GM12878 (cell line): ENCODE data around the gene QPRT. TPM values are rescaled to one million over a fixed set of nuclear protein-coding genes. Genes with fewer than 3 reads are reported as not detected.

ENCODE experiments used
- DPF2 ChIP-seq: fragments of 450-650 bp; IDR thresholded peaks from 2 replicates; pipeline ENCODE4 v1.6.1; 2017; ENCODE audit warnings: mild to moderate bottlenecking
- LARP7 ChIP-seq: fragments of 450-650 bp; IDR thresholded peaks from 2 replicates; pipeline ENCODE4 v1.6.1; 2017; ENCODE audit warnings: mild to moderate bottlenecking
- SMARCA5 ChIP-seq: fragments of 450-650 bp; IDR thresholded peaks from 2 replicates; pipeline ENCODE4 v1.6.1; 2017; ENCODE audit warnings: mild to moderate bottlenecking
- TARDBP ChIP-seq: IDR thresholded peaks from 2 replicates; pipeline ENCODE4 v1.6.1; 2016; ENCODE audit warnings: borderline replicate concordance
- polyA plus RNA-seq, 11 experiments: library from polyadenylated mRNA; depleted of rRNA in 4 of 11; unstranded in 6 of 11; stranded (reverse) in 5 of 11; fragments of >200 nt; fragmentation: Nextera tagmentation in 4 of 11; fragmentation: Illumina TruSeq in 1 of 11; extraction: Ambion mirVana in 4 of 11; extraction: Trizol in 1 of 11; gene quantifications; 1 replicate in 1 of 11; 2 replicates in 10 of 11; pipeline versions ENCODE4 v1.2.1 to v1.2.3, GENCODE V29; 2011 to 2016; ENCODE audit warnings: inconsistent platforms in 2 of 11, missing spikeins in 2 of 11, low read depth in 1 of 11
- total RNA-seq, 4 experiments: library from RNA; depleted of rRNA in 3 of 4; stranded (reverse); fragments of >200 nt in 3 of 4; fragmentation: Illumina TruSeq in 1 of 4; extraction: Trizol in 1 of 4; gene quantifications; 2 replicates each; pipeline versions ENCODE4 v1.2.1 to v1.2.3, GENCODE V29; 2013 to 2021
- TF ChIP-seq, protein P1 (sequence below): fragments of 450-650 bp; formaldehyde crosslinking; IDR thresholded peaks from 2 replicates; pipeline ENCODE4 v1.4.0; 2020; ENCODE audit warnings: mild to moderate bottlenecking, moderate library complexity
- TF ChIP-seq, protein P2 (sequence below): fragments of 450-650 bp; IDR thresholded peaks from 2 replicates; pipeline ENCODE4 v1.6.1; 2017; ENCODE audit warnings: mild to moderate bottlenecking, moderate library complexity
- TF ChIP-seq, protein P3 (sequence below): fragments of 450-650 bp; IDR thresholded peaks from 2 replicates; pipeline ENCODE4 v1.6.1; 2016; ENCODE audit warnings: mild to moderate bottlenecking, moderate library complexity, borderline replicate concordance
- TF ChIP-seq, protein P4 (sequence below): fragments of 450-650 bp; conservative IDR thresholded peaks from 2 replicates; pipeline ENCODE4 v1.6.1; 2017; ENCODE audit warnings: mild to moderate bottlenecking, moderate library complexity
- TF ChIP-seq, protein P5 (sequence below): fragments of 450-650 bp; IDR thresholded peaks from 2 replicates; pipeline ENCODE4 v1.6.1; 2017; ENCODE audit warnings: mild to moderate bottlenecking, moderate library complexity

QPRT gene
- total and polyA plus RNA-seq, 10 of the 15 experiments (the other 5 are each of a cell fraction or from before 2014, with no cell fraction given) = 2.7 to 43.0 (median 31.3) TPM

DNA sequence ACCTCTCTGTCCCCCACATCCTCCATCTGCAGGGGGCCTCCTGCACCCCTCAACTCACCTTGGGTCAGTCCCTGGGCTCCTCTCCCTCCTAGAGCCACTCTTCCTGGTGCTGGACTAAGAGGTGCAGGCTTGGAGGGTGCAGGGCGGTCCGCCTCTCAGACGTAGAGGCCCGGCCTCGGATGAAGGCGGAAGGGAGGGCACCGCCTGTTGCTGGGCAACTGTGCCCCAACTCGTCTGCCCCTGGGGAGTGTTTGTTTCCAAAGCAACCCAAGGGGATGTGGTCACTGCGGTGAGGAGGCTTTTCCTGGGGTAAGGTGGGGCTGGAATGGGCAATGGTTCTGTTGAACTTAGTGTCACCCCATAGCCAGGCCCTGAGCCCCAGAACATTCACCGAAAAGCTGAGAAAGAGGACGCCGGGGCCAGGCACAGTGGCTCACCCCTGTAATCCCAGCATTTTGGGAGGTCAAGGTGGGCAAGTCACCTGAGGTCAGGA, 66.9 kb downstream of the QPRT start, which contains the start of gene C16orf54 (continued):
- TF ChIP-seq, protein P1, sequence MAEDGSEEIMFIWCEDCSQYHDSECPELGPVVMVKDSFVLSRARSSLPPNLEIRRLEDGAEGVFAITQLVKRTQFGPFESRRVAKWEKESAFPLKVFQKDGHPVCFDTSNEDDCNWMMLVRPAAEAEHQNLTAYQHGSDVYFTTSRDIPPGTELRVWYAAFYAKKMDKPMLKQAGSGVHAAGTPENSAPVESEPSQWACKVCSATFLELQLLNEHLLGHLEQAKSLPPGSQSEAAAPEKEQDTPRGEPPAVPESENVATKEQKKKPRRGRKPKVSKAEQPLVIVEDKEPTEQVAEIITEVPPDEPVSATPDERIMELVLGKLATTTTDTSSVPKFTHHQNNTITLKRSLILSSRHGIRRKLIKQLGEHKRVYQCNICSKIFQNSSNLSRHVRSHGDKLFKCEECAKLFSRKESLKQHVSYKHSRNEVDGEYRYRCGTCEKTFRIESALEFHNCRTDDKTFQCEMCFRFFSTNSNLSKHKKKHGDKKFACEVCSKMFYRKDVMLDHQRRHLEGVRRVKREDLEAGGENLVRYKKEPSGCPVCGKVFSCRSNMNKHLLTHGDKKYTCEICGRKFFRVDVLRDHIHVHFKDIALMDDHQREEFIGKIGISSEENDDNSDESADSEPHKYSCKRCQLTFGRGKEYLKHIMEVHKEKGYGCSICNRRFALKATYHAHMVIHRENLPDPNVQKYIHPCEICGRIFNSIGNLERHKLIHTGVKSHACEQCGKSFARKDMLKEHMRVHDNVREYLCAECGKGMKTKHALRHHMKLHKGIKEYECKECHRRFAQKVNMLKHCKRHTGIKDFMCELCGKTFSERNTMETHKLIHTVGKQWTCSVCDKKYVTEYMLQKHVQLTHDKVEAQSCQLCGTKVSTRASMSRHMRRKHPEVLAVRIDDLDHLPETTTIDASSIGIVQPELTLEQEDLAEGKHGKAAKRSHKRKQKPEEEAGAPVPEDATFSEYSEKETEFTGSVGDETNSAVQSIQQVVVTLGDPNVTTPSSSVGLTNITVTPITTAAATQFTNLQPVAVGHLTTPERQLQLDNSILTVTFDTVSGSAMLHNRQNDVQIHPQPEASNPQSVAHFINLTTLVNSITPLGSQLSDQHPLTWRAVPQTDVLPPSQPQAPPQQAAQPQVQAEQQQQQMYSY (CRISPR knock-in tag) = no peak
- TF ChIP-seq LARP7 (0 out of 2 replicates have a peak, but pooled peaks have one; percentile 41), DPF2 (peak; percentile 76), SMARCA5 (peak; percentile 65), TARDBP (no peak)
- TF ChIP-seq, protein P2, sequence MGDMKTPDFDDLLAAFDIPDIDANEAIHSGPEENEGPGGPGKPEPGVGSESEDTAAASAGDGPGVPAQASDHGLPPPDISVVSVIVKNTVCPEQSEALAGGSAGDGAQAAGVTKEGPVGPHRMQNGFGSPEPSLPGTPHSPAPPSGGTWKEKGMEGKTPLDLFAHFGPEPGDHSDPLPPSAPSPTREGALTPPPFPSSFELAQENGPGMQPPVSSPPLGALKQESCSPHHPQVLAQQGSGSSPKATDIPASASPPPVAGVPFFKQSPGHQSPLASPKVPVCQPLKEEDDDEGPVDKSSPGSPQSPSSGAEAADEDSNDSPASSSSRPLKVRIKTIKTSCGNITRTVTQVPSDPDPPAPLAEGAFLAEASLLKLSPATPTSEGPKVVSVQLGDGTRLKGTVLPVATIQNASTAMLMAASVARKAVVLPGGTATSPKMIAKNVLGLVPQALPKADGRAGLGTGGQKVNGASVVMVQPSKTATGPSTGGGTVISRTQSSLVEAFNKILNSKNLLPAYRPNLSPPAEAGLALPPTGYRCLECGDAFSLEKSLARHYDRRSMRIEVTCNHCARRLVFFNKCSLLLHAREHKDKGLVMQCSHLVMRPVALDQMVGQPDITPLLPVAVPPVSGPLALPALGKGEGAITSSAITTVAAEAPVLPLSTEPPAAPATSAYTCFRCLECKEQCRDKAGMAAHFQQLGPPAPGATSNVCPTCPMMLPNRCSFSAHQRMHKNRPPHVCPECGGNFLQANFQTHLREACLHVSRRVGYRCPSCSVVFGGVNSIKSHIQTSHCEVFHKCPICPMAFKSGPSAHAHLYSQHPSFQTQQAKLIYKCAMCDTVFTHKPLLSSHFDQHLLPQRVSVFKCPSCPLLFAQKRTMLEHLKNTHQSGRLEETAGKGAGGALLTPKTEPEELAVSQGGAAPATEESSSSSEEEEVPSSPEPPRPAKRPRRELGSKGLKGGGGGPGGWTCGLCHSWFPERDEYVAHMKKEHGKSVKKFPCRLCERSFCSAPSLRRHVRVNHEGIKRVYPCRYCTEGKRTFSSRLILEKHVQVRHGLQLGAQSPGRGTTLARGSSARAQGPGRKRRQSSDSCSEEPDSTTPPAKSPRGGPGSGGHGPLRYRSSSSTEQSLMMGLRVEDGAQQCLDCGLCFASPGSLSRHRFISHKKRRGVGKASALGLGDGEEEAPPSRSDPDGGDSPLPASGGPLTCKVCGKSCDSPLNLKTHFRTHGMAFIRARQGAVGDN = no peak; the same call in 1 of the 2 replicates
- TF ChIP-seq, protein P3, sequence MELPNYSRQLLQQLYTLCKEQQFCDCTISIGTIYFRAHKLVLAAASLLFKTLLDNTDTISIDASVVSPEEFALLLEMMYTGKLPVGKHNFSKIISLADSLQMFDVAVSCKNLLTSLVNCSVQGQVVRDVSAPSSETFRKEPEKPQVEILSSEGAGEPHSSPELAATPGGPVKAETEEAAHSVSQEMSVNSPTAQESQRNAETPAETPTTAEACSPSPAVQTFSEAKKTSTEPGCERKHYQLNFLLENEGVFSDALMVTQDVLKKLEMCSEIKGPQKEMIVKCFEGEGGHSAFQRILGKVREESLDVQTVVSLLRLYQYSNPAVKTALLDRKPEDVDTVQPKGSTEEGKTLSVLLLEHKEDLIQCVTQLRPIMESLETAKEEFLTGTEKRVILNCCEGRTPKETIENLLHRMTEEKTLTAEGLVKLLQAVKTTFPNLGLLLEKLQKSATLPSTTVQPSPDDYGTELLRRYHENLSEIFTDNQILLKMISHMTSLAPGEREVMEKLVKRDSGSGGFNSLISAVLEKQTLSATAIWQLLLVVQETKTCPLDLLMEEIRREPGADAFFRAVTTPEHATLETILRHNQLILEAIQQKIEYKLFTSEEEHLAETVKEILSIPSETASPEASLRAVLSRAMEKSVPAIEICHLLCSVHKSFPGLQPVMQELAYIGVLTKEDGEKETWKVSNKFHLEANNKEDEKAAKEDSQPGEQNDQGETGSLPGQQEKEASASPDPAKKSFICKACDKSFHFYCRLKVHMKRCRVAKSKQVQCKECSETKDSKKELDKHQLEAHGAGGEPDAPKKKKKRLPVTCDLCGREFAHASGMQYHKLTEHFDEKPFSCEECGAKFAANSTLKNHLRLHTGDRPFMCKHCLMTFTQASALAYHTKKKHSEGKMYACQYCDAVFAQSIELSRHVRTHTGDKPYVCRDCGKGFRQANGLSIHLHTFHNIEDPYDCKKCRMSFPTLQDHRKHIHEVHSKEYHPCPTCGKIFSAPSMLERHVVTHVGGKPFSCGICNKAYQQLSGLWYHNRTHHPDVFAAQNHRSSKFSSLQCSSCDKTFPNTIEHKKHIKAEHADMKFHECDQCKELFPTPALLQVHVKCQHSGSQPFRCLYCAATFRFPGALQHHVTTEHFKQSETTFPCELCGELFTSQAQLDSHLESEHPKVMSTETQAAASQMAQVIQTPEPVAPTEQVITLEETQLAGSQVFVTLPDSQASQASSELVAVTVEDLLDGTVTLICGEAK = peak; percentile 69; the same call in 1 of the 2 replicates
- TF ChIP-seq, protein P4, sequence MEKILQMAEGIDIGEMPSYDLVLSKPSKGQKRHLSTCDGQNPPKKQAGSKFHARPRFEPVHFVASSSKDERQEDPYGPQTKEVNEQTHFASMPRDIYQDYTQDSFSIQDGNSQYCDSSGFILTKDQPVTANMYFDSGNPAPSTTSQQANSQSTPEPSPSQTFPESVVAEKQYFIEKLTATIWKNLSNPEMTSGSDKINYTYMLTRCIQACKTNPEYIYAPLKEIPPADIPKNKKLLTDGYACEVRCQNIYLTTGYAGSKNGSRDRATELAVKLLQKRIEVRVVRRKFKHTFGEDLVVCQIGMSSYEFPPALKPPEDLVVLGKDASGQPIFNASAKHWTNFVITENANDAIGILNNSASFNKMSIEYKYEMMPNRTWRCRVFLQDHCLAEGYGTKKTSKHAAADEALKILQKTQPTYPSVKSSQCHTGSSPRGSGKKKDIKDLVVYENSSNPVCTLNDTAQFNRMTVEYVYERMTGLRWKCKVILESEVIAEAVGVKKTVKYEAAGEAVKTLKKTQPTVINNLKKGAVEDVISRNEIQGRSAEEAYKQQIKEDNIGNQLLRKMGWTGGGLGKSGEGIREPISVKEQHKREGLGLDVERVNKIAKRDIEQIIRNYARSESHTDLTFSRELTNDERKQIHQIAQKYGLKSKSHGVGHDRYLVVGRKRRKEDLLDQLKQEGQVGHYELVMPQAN = peak; percentile 63; the same call in 1 of the 2 replicates
- TF ChIP-seq, protein P5, sequence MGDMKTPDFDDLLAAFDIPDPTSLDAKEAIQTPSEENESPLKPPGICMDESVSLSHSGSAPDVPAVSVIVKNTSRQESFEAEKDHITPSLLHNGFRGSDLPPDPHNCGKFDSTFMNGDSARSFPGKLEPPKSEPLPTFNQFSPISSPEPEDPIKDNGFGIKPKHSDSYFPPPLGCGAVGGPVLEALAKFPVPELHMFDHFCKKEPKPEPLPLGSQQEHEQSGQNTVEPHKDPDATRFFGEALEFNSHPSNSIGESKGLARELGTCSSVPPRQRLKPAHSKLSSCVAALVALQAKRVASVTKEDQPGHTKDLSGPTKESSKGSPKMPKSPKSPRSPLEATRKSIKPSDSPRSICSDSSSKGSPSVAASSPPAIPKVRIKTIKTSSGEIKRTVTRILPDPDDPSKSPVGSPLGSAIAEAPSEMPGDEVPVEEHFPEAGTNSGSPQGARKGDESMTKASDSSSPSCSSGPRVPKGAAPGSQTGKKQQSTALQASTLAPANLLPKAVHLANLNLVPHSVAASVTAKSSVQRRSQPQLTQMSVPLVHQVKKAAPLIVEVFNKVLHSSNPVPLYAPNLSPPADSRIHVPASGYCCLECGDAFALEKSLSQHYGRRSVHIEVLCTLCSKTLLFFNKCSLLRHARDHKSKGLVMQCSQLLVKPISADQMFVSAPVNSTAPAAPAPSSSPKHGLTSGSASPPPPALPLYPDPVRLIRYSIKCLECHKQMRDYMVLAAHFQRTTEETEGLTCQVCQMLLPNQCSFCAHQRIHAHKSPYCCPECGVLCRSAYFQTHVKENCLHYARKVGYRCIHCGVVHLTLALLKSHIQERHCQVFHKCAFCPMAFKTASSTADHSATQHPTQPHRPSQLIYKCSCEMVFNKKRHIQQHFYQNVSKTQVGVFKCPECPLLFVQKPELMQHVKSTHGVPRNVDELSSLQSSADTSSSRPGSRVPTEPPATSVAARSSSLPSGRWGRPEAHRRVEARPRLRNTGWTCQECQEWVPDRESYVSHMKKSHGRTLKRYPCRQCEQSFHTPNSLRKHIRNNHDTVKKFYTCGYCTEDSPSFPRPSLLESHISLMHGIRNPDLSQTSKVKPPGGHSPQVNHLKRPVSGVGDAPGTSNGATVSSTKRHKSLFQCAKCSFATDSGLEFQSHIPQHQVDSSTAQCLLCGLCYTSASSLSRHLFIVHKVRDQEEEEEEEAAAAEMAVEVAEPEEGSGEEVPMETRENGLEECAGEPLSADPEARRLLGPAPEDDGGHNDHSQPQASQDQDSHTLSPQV = peak; percentile 40; the same call in 1 of the 2 replicates
